ENCODE results near the gene EXT2. TPM values are rescaled to one million over a fixed set of nuclear protein-coding genes. Genes with fewer than 3 reads are reported as not detected.

EXT2 gene
- total and polyA plus RNA-seq, 5 donors, result 21.1 to 41.5 (median 34.0) TPM

DNA sequence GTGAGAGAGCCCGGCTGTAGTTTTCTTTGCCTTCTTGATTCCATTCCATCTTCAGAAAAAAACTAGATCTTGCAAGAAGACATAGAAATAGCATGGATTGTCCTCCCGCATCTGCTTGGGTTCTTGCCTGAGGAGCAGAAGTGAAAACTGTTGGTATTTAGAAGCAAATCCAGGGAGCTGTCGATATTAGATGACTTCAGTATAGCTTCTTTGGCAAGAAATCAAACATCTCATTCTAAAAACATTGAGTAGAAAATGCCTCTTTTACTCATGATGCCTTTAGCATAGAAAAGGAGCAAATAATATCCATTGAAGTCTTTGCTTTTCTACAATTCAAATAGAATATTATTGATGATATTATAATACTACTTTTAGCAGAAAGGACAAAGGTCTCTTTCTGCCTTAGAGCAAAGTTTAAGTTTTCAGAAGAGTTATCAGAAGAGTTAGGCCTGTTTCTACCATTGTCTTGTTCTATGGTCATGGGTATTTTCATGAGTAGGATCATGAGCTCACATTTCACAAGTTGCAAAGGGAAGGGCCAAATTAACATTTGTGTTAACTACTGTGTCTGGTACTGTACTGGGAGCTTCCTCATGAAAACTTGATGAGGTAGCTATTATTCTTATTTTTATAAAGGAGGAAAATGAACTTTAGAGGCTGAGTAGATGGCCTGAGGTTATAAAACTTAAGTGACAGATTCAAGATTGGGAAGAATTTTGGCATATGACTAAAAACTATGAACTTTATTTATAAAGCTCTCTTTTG, 49.7 kb downstream of the EXT2 start:
- ATAC-seq (no peak), DNase-seq (no peak)
- no peak overlapping the region for H3K27ac ChIP-seq (ENCODE audit: low read length)
- 67% methylated on average over 3 of the region's 3 CpGs for WGBS
- no peaks in the 10 kb centered on the region for H3K27me3 ChIP-seq (ENCODE audit: control insufficient read depth, insufficient read depth)
- intact Hi-C loops (cut with DNase I), result no loop called here
- H3K9me3 ChIP-seq (ENCODE audit: control insufficient read depth, low read length), result no peaks in the 10 kb centered on the region
- peaks cover 11% of the 10 kb centered on the region for H3K4me1 ChIP-seq (ENCODE audit: control insufficient read depth, insufficient read depth, low read length)
- no peak overlapping the region for H3K4me3 ChIP-seq (ENCODE audit: low read length)

DNA sequence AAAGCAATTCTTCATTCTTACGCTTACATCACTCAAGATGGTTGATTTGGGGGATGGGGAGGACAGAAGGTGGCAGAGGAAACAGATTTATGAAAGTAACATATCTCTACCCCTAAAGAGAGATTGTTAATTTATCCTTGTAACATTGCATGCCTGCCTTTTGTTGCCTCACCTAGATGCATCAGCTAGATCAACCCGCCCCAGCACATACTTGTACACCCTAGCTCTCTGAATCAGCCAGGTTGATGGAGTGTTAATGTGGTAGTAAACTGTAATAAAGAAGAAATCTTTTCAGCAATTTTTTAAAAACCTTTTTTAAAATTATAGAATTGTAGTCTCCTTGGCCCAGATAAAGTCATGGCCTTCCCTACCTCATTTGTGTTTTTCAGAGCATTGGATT, 51.5 kb downstream of the EXT2 start:
- no peaks in the 10 kb centered on the region for H3K27me3 ChIP-seq (ENCODE audit: control insufficient read depth, insufficient read depth)
- no peak for ATAC-seq
- no peak overlapping the region for H3K27ac ChIP-seq (ENCODE audit: low read length)
- no peak for DNase-seq
- intact Hi-C loops (cut with DNase I), result no loop called here
- H3K9me3 ChIP-seq (ENCODE audit: control insufficient read depth, low read length), result no peaks in the 10 kb centered on the region
- H3K4me3 ChIP-seq (ENCODE audit: low read length), result no peak overlapping the region
- peaks cover 9% of the 10 kb centered on the region for H3K4me1 ChIP-seq (ENCODE audit: control insufficient read depth, insufficient read depth, low read length)
- over 99% methylated on average over 2 of the region's 2 CpGs for WGBS

DNA sequence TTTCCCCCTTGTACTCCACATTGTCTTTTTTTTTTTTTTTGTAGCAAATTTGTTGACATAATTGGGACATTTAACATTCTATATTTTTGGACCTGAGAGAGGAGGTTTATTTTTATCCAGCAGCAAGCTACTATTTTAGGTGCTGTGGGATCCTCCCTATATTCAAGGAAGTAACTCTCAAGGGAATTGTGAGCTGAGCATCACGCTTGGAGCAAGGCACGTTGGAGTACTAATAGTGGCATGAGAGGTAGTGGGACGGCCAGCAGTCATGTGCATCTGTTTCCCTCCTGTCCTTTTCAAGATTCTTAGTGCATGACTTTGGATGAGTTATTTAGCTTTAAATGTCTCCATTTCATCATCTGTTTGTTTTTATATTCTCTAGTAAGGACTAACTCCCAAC, 52.3 kb downstream of the EXT2 start:
- peaks cover 9% of the 10 kb centered on the region for H3K4me1 ChIP-seq (ENCODE audit: control insufficient read depth, insufficient read depth, low read length)
- 62% methylated on average over 3 of the region's 3 CpGs for WGBS
- H3K9me3 ChIP-seq (ENCODE audit: control insufficient read depth, low read length), result no peaks in the 10 kb centered on the region
- intact Hi-C loops (cut with DNase I), result no loop called here
- ATAC-seq (no peak), DNase-seq (no peak)
- H3K27ac ChIP-seq (ENCODE audit: low read length), result no peak overlapping the region
- no peak overlapping the region for H3K4me3 ChIP-seq (ENCODE audit: low read length)
- no peaks in the 10 kb centered on the region for H3K27me3 ChIP-seq (ENCODE audit: control insufficient read depth, insufficient read depth)

DNA sequence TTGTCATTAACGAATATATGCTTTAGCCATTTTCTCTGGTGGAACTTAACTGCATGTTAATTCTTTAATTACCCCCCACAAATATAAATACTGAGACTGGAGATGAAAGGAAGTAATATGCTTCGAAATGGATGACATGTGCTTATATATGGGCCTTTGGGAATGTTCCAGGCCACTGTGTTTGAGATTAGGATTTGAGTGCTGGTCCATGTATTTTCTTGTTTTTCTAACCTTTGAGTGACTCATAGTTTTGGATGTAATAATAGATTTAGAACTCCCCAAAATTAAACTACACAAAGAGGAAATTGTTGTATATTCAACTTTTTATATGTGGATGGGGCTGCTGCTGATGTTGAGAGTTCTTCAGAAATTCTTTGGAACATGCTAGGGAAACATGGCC, 54.2 kb downstream of the EXT2 start:
- H3K27ac ChIP-seq (ENCODE audit: low read length), result no peak overlapping the region
- intact Hi-C loops (cut with DNase I), result no loop called here
- ATAC-seq, result peak in 1 of 2 donors; percentile 29
- 56% methylated on average over 2 of the region's 2 CpGs for WGBS
- no peak overlapping the region for H3K4me3 ChIP-seq (ENCODE audit: low read length)
- no peak for DNase-seq
- no peaks in the 10 kb centered on the region for H3K27me3 ChIP-seq (ENCODE audit: control insufficient read depth, insufficient read depth)
- peaks cover 5% of the 10 kb centered on the region for H3K4me1 ChIP-seq (ENCODE audit: control insufficient read depth, insufficient read depth, low read length)
- no peaks in the 10 kb centered on the region for H3K9me3 ChIP-seq (ENCODE audit: control insufficient read depth, low read length)

DNA sequence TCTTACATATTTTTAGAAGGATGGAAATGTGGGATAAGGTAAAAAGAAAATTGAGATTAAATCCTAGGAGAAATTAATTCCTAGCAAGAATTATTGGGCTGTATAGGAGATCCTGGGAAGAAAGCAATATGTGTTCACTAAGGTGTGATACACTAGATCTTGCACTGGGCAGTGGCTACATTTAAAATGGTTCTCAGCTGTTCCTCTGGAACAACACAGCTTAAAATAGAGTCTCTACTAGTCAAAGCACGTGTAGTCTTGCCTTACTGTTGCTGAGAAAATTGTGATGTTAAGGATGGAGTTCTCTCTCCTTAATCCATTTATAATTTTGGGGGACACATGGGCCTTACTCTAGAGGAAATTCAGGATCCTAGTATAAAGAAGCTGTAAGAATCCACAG, 54.9 kb downstream of the EXT2 start:
- H3K27ac ChIP-seq (ENCODE audit: low read length), result no peak overlapping the region
- ATAC-seq, result no peak
- H3K4me1 ChIP-seq (ENCODE audit: control insufficient read depth, insufficient read depth, low read length), result peaks cover 2% of the 10 kb centered on the region
- DNase-seq, result no peak
- H3K9me3 ChIP-seq (ENCODE audit: control insufficient read depth, low read length), result no peaks in the 10 kb centered on the region
- no peaks in the 10 kb centered on the region for H3K27me3 ChIP-seq (ENCODE audit: control insufficient read depth, insufficient read depth)
- H3K4me3 ChIP-seq (ENCODE audit: low read length), result no peak overlapping the region
- intact Hi-C loops (cut with DNase I), result no loop called here
- 53% methylated on average over 1 of the region's 1 CpG for WGBS

DNA sequence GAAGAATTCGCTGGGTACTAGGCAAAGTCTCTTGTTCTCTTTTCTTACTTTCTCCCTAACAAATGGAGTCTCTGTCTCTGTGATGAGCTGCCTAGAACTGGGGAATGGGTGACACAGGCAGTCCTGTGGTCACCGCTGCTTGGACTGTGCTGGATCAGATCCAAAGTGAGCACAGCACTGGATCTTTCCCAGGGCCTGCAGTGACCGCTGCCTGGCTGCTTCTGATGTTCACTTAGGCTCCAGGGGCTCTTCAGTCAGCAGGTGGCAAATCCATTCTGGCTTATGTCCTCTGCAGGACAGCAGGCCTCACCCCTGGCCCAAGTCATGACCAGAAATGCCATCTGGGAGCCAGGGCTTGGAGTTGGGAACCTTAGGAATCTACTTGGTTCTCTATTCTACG, 61.5 kb downstream of the EXT2 start:
- peak in 1 of 3 donors; percentile 33 for DNase-seq
- Histone ChIP-seq H3K4me3 (ENCODE audit: low read length) (no peak overlapping the region), H3K4me1 (ENCODE audit: control insufficient read depth, insufficient read depth, low read length) (no peaks in the 10 kb centered on the region), H3K9me3 (ENCODE audit: control insufficient read depth, low read length) (no peaks in the 10 kb centered on the region), H3K27ac (ENCODE audit: low read length) (no peak overlapping the region), H3K27me3 (ENCODE audit: control insufficient read depth, insufficient read depth) (no peaks in the 10 kb centered on the region)
- intact Hi-C loops (cut with DNase I), result no loop called here
- ATAC-seq, result peak in 1 of 2 donors; percentile 22
- 95% methylated on average over 4 of the region's 4 CpGs for WGBS

DNA sequence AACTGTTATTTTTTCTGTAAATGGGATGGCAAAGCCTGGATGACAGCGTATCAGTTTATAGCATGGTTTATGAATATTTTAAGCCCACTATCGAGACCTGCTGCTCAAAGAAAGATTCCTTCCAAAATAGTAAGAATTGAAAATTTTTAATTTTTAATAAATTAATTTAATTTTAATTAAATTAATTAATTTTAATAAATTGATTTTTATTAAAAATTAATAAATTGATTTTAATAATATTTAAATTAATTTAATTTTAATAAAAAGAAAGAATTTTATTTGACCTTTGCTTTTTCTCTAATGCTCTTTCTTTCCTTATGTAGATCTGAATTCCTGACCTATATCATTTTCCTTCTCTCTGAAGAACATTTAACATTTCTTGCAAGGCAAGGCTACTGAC, 62.9 kb downstream of the EXT2 start:
- no peak overlapping the region for H3K27ac ChIP-seq (ENCODE audit: low read length)
- intact Hi-C loops (cut with DNase I), result no loop called here
- ATAC-seq, result no peak
- H3K9me3 ChIP-seq (ENCODE audit: control insufficient read depth, low read length), result no peaks in the 10 kb centered on the region
- no peaks in the 10 kb centered on the region for H3K27me3 ChIP-seq (ENCODE audit: control insufficient read depth, insufficient read depth)
- H3K4me3 ChIP-seq (ENCODE audit: low read length), result no peak overlapping the region
- DNase-seq, result no peak
- WGBS, result 98% methylated on average over 2 of the region's 2 CpGs
- H3K4me1 ChIP-seq (ENCODE audit: control insufficient read depth, insufficient read depth, low read length), result no peaks in the 10 kb centered on the region

DNA sequence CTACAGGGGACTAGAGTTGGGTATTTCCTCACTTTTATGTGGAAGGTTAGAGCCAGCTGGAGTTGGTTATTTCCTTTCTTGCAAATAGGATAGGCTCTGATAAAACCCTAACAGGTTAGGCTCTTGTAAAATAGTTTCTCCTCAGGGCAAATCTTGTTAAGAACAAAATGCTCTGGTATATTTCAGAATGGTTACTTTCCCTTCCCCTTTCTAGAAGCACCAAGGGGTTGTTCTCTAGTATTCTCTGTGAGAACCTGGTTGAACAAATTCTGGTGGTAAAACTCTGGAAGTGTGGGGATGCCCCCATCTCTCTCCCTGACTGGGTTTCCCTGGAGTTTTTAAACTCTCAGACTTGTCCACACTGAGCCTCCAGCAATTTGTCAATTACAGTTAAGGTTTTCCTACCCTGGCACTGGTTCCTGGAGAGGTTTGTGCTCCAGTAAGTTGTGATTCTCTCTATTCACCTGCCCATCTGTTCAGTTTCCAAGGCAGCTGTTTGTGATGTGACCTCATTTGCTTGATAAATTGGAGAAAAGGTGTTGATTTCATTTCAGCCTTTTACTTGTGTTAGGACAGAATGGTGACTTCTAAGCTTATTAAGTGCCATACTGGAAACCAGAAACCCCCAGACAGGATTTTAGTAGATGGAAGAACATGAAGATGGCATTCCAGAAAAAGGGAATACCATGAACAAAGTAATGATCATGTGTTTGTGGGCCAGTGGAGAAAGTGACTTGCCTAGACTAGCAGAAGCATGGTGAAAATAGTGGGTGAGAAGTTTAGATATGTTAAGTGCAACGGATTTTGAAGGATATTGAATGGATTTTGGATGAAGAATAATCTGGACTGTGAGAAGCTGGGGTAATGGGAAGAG, 64.6 kb downstream of the EXT2 start:
- no peak overlapping the region for H3K4me3 ChIP-seq (ENCODE audit: low read length)
- no peaks in the 10 kb centered on the region for H3K4me1 ChIP-seq (ENCODE audit: control insufficient read depth, insufficient read depth, low read length)
- intact Hi-C loops (cut with DNase I), result no loop called here
- no peaks in the 10 kb centered on the region for H3K27me3 ChIP-seq (ENCODE audit: control insufficient read depth, insufficient read depth)
- WGBS, result 88% methylated on average over 1 of the region's 1 CpG
- DNase-seq, result no peak
- no peaks in the 10 kb centered on the region for H3K9me3 ChIP-seq (ENCODE audit: control insufficient read depth, low read length)
- H3K27ac ChIP-seq (ENCODE audit: low read length), result no peak overlapping the region
- ATAC-seq, result no peak

DNA sequence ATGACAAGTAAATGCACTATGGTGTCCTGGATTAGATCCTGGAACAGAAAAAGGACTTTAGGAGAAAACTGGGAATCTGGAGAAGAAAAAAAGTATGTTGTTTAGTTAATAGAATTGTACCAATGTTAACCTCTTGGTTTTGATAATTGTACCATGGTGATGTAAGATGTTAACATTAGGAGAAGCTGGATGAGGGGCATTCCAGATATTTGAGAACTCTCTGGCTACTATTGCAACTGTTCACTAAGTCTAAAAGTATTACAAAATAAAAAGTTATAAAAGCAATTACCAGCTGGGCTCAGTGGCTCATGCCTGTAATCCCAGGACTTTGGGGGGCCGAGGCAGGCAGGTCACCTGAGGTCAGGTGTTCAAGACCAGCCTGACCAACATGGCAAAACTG, 66.5 kb downstream of the EXT2 start:
- ATAC-seq (no peak), DNase-seq (no peak)
- WGBS, result 100% methylated on average over 1 of the region's 1 CpG
- no peaks in the 10 kb centered on the region for H3K9me3 ChIP-seq (ENCODE audit: control insufficient read depth, low read length)
- intact Hi-C loops (cut with DNase I), result no loop called here
- H3K4me3 ChIP-seq (ENCODE audit: low read length), result no peak overlapping the region
- no peak overlapping the region for H3K27ac ChIP-seq (ENCODE audit: low read length)
- H3K4me1 ChIP-seq (ENCODE audit: control insufficient read depth, insufficient read depth, low read length), result no peaks in the 10 kb centered on the region
- no peaks in the 10 kb centered on the region for H3K27me3 ChIP-seq (ENCODE audit: control insufficient read depth, insufficient read depth)

DNA sequence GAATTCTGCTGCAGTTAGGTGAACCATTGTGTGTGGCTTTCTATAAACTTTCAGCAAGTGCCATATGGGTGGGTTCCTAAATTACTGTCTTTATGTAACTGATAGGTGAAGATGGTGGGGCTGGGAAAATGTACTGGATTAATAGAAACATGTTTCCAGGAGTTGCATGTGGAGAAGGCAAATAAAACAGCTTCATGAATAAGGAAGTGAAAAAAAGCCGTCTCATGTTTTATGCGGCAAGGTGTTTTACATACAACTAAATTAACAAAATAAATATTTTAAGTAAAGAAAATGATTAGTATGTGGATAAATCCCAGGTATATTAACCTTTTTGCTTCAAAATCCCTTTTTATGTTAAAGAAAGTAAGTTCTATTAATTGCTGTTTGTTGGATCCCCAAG, 67.2 kb downstream of the EXT2 start:
- WGBS, result 96% methylated on average over 2 of the region's 2 CpGs
- ATAC-seq, result no peak

DNA sequence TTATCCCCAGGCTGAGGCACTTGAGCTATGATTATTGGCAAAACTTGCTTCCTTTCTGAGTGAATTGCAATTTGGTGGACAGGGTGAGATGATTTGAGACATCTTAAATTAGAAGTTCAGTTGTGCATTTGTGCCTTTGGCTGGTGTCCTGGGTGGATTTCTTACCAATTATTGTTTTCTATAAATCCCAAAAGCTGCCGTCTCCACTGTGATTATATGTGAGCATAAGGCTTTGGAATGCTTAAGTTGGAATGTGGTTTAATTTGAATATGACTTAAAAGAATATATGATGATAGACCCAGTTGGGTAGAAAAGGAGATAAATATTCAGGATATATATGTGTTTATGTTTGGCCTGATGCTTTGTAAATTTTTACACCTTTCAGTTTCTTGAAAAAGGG, 70.0 kb downstream of the EXT2 start:
- intact Hi-C loops (cut with DNase I), result no loop called here
- Histone ChIP-seq H3K9me3 (ENCODE audit: control insufficient read depth, low read length) (no peaks in the 10 kb centered on the region), H3K27me3 (ENCODE audit: control insufficient read depth, insufficient read depth) (no peaks in the 10 kb centered on the region), H3K4me3 (ENCODE audit: low read length) (no peak overlapping the region), H3K27ac (ENCODE audit: low read length) (no peak overlapping the region), H3K4me1 (ENCODE audit: control insufficient read depth, insufficient read depth, low read length) (peaks cover 1% of the 10 kb centered on the region)
- WGBS, result 96% methylated on average over 1 of the region's 1 CpG
- no peak for DNase-seq
- no peak for ATAC-seq

More for the DNA sequence above, 67.2 kb downstream of the EXT2 start:
- Histone ChIP-seq H3K4me3 (ENCODE audit: low read length) (no peak overlapping the region), H3K27me3 (ENCODE audit: control insufficient read depth, insufficient read depth) (no peaks in the 10 kb centered on the region), H3K9me3 (ENCODE audit: control insufficient read depth, low read length) (no peaks in the 10 kb centered on the region), H3K27ac (ENCODE audit: low read length) (no peak overlapping the region), H3K4me1 (ENCODE audit: control insufficient read depth, insufficient read depth, low read length) (peaks cover 1% of the 10 kb centered on the region)
- DNase-seq, result no peak
- intact Hi-C loops (cut with DNase I), result no loop called here
